SK-N-SH (cell line): ENCODE data around the gene NIPAL4.

Experiments used
- CHD2 ChIP-seq: fragments of 150-350 bp; IDR thresholded peaks from 2 replicates; pipeline ENCODE4 v1.6.1; 2018; ENCODE audit warnings: low read length; ENCODE audit not compliant: partially characterized antibody
- CTCF ChIP-seq: fragments of 200-600 bp; sonication (generic); IDR thresholded peaks from 2 replicates; pipeline ENCODE4 v1.6.1; 2017; ENCODE audit warnings: antibody characterized with exemption, mild to moderate bottlenecking, moderate library complexity
- GABPA ChIP-seq: IDR thresholded peaks from 2 replicates; pipeline ENCODE4 v1.4.0; 2012; ENCODE audit warnings: low read depth, mild to moderate bottlenecking
- IRF3 ChIP-seq: fragments of 150-350 bp; IDR thresholded peaks from 2 replicates; pipeline ENCODE4 v1.6.1; 2016; ENCODE audit warnings: mild to moderate bottlenecking, low read depth, low read length
- MAX ChIP-seq: IDR thresholded peaks from 2 replicates; pipeline ENCODE4 v1.4.0; 2012; ENCODE audit warnings: low read depth
- POLR2AphosphoS5 ChIP-seq: IDR thresholded peaks from 2 replicates; pipeline ENCODE4 v1.6.1; 2012; ENCODE audit warnings: low read depth, low read length
- REST ChIP-seq: IDR thresholded peaks from 2 replicates; pipeline ENCODE4 v1.6.1; 2012; ENCODE audit warnings: mild to moderate bottlenecking, low read depth, low read length, moderate library complexity

DNA sequence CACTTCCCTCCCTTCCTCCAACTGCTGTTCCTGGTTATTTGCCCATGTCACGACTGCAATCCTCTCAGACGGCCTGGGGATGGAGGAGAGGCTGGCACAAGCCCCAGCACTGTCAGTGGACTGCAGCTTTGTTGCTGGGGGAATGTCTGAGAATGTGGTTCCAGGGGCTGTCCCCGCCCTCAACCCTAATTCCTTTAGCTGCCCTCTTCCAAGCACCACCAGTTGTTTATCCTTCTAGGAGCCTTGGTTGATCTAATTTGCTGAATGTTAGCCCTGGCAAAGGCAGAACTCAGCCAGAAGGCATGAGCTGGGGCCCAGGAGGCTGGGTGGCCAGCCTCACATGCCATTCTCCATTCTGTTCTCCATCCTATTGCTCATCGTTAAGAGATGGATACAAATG lies 64.0 kb downstream of the NIPAL4 start:
- no peak for TF ChIP-seq POLR2AphosphoS5
- no peak for TF ChIP-seq CTCF
- no peak for TF ChIP-seq MAX
- no peak for TF ChIP-seq CHD2
- no peak for TF ChIP-seq REST
- TF ChIP-seq GABPA = no peak
- TF ChIP-seq IRF3 = no peak
